ENCODE results near the gene TEAD4. TPM values are rescaled to one million over a fixed set of nuclear protein-coding genes. Genes with fewer than 3 reads are reported as not detected.

The TEAD4 gene
- total RNA-seq, 1 donor = 22.0 TPM

DNA sequence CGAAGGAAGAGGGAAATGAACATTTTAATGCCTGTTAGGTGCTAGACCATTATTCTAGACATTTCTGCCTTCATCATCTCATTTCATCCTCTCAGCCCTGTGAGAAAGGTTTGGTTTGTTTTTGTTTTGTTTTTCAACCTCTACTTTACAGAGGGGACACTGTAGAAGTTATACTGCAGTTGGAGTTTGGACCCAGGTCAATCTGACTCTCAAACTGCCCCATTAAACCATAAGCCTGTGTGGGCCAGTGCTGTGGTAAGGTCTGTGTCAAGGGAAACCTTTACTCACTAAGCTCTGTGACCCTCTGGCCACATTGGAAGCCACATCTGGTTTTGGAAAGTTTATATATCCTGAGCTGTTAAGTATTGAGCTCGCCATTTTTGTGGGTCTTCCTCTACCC lies 8.5 kb downstream of the TEAD4 start:
- H3K4me3 ChIP-seq (ENCODE audit: low read depth, low read length) = no peak overlapping the region
- DNase-seq (ENCODE audit: low read depth) = peak; percentile 22
- TF ChIP-seq, protein P1, sequence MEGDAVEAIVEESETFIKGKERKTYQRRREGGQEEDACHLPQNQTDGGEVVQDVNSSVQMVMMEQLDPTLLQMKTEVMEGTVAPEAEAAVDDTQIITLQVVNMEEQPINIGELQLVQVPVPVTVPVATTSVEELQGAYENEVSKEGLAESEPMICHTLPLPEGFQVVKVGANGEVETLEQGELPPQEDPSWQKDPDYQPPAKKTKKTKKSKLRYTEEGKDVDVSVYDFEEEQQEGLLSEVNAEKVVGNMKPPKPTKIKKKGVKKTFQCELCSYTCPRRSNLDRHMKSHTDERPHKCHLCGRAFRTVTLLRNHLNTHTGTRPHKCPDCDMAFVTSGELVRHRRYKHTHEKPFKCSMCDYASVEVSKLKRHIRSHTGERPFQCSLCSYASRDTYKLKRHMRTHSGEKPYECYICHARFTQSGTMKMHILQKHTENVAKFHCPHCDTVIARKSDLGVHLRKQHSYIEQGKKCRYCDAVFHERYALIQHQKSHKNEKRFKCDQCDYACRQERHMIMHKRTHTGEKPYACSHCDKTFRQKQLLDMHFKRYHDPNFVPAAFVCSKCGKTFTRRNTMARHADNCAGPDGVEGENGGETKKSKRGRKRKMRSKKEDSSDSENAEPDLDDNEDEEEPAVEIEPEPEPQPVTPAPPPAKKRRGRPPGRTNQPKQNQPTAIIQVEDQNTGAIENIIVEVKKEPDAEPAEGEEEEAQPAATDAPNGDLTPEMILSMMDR (IDR thresholded peaks at IDR 0.05; ENCODE audit: insufficient read depth, low read depth, low read length) = no peak

GRCh38 chr12:2970744-2971143 lies 11.5 kb downstream of the TEAD4 start:
- DNase-seq (ENCODE audit: low read depth) = peak; percentile 43
- no peak overlapping the region for H3K4me3 ChIP-seq (ENCODE audit: low read depth, low read length)

DNA sequence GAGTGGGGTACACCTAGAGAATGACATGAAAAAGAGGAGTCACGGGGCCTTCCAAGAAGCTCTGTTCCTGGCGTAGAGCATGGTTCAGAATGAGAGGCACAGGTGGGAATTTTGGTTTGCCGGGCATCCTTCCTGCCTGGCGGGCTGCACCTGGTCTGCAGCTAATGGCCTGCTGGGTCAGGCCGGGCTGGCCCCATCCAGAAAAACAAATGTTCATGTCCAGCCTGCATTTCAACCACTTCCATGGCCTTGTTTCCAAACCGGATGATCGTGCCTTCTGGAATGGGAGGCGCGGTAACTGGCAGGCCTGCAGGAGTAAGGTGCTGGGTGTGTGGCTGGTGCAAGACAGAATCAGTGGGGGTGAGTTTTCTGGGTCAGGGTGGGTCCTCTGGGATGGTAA lies 14.4 kb downstream of the TEAD4 start:
- H3K4me3 ChIP-seq (ENCODE audit: low read depth, low read length) = no peak overlapping the region
- TF ChIP-seq, protein P1 (IDR thresholded peaks at IDR 0.05; ENCODE audit: insufficient read depth, low read depth, low read length) = no peak
- no peak for DNase-seq (ENCODE audit: low read depth)

More at GRCh38 chr12:2970744-2971143, 11.5 kb downstream of the TEAD4 start:
- TF ChIP-seq, protein P1 (IDR thresholded peaks at IDR 0.05; ENCODE audit: insufficient read depth, low read depth, low read length) = no peak

DNA sequence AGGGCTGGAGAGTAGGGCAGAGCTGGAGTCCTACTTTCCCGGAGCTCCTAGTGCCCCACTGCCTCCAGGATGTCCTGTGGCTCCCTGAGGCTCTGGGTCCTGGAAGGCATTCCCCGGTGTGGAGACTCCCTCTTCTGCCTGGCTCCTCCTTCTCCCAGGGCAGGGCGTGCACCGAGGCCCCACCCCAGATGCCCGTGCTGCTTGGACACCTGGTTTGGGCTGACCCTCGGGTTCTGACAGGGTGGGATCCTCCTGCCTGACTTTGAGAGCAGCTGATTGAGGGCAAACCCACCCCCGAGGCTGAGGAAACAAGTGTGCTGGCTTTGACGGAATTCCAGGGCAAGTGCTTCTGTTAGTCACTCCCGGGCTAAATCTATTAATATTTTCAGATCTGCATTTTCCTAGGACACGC lies 15.4 kb downstream of the TEAD4 start:
- TF ChIP-seq, protein P1 (IDR thresholded peaks at IDR 0.05; ENCODE audit: insufficient read depth, low read depth, low read length) = no peak
- no peak for DNase-seq (ENCODE audit: low read depth)
- peak overlapping the region; percentile 39 for H3K4me3 ChIP-seq (ENCODE audit: low read depth, low read length)

- H3K4me3 ChIP-seq (ENCODE audit: low read depth, low read length) = no peak overlapping the region
- TF ChIP-seq, protein P1 (IDR thresholded peaks at IDR 0.05; ENCODE audit: insufficient read depth, low read depth, low read length) = no peak
- peak; percentile 11 for DNase-seq (ENCODE audit: low read depth)
Measured at GRCh38 chr12:2976581-2976996, 17.4 kb downstream of the TEAD4 start.

DNA sequence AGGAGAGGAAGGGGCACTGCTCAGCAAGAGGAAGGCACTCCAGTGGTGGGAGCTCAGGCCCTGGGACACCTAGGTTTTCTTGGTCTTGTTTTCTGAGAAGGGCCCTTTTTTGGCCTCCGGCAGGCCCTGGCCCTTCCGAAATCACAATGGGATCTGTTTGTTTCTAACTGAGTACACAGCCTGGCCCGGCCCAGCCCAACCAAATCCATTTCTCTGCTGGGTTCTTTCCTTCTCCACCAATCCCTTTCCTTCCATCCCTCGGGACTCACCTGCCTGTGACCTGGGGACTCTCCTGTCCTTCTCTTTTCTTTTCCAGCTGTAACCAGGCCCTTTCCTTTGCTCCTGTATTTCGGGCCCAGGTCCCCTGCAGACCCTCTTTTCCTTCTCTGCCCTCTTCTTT lies 18.6 kb downstream of the TEAD4 start:
- DNase-seq (ENCODE audit: low read depth) = no peak
- no peak overlapping the region for H3K4me3 ChIP-seq (ENCODE audit: low read depth, low read length)
- TF ChIP-seq, protein P1 (IDR thresholded peaks at IDR 0.05; ENCODE audit: insufficient read depth, low read depth, low read length) = no peak

- TF ChIP-seq, protein P1 (IDR thresholded peaks at IDR 0.05; ENCODE audit: insufficient read depth, low read depth, low read length) = no peak
- no peak overlapping the region for H3K4me3 ChIP-seq (ENCODE audit: low read depth, low read length)
- DNase-seq (ENCODE audit: low read depth) = no peak
Measured at GRCh38 chr12:2979806-2980205, 20.6 kb downstream of the TEAD4 start.

Measured in fibroblast of villous mesenchyme (primary cell).